Hippocampal formation (tissue), 2 donors: ENCODE measurements around the gene TRPM2.
"Not testable (repeated sequence)": the region's sequence is repeated elsewhere in the genome, so short reads cannot be mapped to it uniquely, and the experiment has no call there.

Experiments used
- DNase-seq, 2 donors: peaks; one replicate each; lab custom pipeline; 2025; lab: John Stamatoyannopoulos, UW

The TRPM2 gene

DNA sequence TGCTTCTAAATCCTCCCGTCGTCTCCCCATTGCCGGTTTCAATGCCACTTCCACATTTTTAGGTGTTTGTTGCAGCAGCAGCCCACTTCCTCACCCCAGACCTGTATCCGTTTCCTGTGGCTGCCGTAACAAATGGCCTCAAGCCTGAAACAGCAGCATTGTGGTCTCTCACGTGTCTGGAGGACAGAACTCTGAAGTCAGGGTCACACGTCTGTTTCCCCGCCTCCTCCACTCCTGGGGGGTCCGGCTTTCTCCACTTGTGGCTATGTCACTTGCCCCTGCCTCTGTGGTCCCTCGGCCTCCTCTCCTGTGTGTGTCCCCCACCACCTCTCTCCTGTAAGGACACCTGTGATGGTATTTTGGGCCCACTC lies 21.8 kb downstream of the TRPM2 start:
- no peak for DNase-seq

DNA sequence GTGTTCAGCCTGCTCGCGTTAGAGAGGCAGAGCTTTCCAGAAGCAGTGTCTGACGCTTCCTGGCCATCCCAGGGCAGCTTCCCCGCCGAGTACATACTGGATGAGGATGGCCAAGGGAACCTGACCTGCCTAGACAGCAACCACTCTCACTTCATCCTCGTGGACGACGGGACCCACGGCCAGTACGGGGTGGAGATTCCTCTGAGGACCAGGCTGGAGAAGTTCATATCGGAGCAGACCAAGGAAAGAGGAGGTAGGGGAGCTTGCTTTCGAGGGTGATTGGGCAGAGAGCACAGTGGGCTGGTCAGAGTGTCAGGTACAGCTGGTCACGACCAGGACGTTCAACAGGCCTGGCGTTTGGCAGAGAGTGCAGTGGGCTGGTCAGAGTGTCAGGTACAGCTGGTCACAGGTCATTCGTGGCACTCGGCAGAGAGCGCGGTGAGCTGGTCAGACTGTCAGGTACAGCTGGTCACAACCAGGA lies 22.4 kb downstream of the TRPM2 start:
- DNase-seq = no peak

DNA sequence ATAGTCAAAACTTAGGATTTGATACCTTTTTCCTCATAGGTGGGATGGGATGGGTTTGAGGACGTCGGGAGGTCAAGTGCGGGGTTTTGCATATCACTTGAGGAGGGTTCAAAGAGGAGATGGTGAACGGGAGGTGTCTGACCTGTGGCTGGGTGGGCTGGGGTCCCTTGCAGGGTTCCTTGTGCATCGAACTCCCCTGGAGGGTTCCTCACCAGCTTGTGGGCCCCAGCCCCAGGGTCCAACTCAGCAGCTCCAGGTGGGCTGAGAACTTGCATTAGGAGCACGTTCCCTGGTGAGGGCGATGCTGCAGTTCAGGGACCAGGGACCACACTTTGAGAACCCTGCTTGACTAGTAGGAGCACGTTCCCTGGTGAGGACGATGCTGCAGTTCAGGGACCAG lies 23.2 kb downstream of the TRPM2 start:
- DNase-seq = no peak

DNA sequence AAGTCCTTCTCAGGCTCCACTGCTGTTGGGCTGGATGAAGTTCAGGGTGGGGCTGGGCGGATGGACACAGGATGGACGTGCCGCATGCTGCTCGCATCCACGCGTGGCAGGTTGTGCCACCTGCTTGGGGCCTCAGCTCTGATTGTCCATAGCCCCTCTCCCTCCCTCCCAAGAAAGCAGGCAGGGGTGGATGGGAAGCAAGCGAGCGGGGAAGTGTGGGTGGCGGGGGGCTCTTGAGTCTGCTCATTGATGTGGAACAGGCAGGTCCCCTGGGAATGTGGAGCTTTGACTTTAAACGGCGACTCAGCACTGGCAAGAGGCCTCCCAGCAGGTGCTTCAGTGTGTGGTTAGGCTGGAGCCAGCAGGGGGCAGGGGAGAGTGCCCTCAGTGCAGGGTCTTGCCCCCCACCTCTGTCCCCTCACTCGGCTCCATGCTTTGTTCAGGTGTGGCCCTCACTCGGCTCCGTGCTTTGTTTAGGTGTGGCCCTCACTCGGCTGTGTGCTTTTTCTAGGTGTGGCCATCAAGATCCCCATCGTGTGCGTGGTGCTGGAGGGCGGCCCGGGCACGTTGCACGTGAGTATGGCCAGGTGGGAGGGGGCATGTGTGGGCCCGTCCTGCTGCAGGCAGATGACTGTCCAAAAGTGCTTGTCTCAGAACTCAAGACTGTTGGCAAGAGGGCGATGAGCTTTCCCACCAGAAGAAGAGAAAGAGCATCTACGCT lies 23.9 kb downstream of the TRPM2 start:
- DNase-seq = no peak

DNA sequence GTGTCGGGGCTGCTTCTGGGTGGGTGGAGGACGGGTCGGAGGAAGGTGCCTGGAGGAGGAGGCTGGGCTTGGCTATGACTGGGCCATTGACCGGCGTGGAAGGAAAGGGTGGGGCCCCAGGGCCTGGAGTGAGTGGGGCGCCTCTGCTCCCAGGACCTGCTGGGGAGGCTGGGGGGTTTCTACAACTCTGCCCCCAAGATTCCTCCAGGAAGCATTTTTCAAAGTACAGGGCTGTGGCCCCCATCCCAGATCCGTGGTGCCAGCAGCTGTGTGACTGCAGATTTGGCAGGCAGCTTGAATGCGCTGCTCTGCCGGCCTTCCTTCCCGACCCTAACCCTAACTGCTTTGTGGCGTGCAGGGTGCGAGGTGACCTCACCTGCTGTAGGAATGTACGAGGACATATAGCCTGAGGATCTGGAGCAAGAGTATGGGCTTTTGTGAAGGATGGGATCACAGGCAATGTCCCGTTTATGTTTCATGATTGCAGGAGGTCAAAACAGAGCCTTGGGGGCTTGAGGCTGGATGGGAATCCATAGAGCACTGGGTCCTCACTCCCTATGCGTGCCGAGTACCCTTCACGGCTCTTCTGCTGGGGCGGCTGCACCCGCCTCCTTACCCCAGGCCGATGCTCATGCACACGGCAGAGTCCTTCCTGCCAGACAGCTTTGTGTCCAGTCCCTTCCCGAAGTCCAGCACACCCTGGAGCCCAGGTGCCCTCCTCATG lies 24.7 kb downstream of the TRPM2 start:
- DNase-seq = no peak

DNA sequence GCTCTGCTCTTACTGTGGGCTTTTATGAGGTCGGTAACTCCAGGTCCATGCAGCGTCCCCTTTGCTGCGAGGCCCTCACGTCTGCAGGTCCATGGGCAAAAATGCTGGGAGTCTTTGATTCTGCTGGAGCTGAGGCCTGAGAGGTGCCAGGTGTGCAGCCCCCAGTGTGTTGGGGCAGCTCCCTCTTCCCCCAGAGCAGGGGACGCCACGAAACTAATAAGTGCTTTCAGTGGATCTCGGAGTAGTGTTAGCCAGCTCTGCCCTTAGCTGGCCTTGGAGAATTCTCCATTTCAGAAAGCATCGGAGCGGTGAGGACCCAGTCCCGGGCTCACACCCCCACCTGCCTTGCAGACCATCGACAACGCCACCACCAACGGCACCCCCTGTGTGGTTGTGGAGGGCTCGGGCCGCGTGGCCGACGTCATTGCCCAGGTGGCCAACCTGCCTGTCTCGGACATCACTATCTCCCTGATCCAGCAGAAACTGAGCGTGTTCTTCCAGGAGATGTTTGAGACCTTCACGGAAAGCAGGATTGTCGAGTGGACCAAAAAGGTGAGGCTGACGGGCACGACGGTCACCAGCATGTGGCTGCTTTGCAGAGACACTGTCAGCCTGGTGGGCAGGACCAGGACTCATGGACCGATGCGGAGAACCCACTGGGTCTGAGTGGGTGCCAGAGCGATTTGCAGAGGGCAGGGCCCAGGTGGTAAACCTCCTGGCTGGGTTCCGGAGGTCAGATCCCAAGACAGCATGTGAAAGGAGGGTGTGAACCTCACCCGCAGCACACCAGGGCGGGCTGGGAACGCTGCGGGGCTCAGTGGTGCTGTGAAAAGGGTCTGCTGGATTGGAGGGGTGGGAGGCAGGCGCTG lies 25.5 kb downstream of the TRPM2 start:
- no peak for DNase-seq

DNA sequence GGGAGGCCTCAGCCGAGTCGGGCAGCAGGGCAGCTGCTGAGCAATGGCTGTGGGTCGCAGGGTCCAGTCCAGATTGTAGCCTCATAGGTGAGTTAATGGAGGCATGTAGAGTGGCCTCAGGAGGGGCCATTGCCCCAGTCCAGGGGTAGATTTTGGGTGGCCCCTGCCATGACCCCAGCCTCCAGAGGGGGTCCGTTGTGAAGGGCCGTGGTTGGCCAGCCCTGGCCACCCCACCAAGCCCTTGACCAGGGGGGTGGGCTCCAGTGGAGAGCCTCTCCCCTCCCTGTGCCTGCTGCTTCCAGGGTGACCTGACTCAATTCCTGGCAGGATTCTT lies 26.1 kb downstream of the TRPM2 start:
- no peak for DNase-seq

DNA sequence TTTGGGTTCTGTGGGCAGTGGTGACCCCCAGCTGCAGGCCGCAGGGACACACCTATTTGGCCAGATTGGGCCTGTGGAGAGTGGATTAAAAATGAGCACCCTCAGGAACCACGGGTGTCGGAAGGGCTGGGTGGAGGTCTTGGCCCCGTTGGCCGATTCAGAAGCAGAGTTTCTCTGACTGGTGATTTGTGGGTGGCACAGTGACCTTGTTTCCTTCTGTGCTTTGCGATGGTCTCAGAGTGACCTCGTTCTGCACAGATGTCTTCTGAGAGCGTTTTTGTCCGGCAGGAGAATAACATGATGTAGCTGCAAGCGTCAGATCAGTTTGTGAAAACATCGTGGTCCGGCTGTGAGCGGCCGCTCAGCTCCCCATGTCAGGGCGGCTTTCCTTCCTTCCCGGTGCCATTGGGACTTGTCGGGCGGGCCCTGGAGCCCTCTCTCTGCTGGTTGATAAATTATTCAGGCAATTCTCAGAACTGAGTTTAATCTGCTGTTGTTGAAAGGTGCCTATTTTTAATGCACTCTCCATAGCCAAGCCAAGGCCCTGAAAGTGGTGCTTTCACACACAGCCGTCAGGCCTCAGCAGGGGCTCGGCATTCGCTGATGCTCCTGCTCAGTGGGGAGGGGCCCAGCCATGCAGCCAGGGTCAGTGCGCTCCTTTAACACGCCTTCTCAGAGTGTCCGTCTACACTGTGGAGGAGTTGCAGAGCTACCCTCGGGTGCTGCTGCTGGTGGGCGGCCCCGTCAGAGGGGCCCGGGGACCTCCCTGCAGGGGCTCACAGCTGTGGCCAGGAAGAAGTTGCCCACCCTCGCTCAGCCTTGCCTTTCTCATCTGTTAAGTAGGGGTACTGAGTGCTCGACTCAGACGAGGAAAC lies 26.8 kb downstream of the TRPM2 start:
- DNase-seq = no peak

DNA sequence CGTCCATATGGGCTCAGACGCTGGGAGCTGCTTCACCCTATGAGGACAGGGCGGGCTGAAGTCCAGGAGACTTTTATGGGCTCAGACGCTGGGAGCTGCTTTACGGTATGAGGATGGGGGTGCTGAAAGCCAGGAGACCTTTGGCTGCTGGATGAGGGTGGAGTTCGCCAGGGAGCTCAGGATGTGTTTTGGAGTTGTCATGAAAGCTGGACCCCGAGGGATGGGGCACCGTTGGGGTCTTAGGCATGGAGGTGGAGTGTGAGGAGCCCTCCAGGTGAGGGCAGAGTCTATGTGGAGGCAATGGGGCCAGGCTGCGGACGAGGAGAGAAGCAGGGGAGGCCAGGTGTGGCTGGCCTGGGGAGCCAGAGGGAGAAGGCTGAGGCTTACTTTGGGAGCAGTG lies 27.5 kb downstream of the TRPM2 start:
- DNase-seq = no peak

DNA sequence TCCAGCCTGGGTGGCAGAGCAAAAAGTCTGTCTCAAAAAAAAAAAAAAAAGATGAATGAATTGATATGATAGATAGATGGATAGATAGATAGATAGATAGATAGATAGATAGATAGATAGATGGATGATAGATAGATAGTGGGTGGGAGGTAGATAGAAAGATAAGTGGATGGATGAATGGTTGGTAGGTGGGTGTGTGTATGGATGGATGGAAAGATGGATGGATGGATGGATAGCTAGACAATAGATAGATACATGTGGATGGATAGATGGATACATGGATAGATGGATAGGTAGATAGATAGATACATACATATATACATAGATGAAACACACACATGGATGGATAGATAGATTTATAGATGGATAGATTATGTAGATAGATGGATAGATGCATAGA lies 28.5 kb downstream of the TRPM2 start:
- no peak for DNase-seq

DNA sequence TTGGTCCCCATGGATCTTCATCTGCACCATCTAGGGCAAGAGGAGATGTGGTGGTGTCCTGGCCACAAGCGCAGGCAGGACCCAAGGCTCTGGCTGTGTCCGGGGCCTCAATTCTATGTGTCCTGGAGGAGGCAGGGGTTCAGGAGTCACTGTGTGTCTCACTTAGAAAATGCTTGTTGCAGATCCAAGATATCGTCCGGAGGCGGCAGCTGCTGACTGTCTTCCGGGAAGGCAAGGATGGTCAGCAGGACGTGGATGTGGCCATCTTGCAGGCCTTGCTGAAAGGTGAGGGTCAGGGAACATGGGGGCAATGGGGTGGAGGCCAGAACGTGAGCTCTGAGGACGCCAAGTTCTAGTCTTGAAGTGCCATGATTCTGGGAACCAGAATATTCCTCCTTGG lies 29.1 kb downstream of the TRPM2 start:
- no peak for DNase-seq

DNA sequence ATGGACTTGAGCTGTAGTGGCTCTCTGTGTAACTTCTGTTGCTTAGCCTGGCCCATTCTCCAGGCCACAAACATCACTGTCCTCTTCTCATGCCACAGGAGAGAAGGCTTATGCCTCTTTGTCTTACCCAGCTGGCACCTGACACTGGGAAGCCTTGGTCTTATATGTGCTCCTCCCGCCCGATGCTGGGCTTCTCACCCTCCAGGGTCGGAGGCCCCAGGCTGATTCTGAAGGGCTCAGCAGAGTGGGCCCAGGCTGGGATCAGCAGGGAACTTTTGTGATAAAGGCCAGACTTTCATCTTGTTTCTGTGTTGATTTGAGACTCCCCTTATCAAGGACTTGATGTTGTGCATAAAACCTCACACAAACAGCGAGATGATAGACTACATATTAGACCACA lies 29.8 kb downstream of the TRPM2 start:
- DNase-seq = no peak

DNA sequence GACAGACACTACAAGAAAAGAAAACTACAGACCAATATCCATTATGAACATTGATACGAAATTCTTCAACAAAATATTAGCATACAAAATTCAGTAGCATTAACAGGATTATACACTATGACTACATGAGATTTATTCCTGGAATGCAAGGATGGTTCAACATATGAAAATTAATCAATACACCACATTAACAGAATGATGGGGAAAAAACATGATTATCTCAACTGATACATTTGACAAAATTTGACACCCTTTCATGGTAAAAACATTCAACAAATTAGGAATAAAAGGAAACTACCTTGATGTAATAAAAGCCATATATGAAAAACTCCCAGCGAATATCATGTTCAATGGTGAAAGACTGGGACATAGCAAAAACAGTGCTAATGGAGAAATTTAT lies 31.5 kb downstream of the TRPM2 start:
- DNase-seq = no peak

DNA sequence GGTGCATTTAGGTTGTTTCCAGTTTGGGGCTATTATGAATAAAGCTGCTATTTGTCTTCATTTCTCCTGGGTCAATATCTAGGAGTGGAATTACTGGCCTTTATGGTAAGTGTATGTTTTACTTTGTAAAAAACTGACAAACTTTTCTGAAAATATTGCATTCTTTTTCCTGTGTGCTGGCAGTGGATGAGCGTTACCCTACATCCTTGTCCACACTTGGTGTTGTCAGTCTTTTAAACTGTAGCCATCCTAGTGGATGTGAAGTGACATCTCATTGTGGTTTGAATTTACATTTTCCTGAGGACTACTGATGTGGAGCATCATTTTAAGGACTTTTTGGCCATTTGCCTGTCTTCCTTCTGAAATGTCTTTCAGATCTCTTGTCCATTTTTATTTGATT lies 35.9 kb downstream of the TRPM2 start:
- DNase-seq = no peak

DNA sequence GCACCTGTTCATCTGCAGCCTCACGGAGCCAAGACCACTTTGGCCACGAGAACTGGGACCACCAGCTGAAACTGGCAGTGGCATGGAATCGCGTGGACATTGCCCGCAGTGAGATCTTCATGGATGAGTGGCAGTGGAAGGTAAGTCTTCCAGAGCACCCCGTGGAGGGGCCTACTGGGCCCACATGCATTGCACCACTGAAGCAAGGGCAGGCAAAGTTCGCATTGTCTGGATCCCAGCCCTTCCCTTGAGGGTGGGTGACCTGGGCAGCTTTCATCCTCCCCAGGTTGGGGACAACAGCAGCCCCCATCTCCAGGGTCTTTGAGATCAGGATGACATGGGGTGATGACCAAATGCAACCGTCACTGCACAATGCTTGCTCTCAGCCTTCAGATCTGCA lies 37.5 kb downstream of the TRPM2 start:
- DNase-seq = no peak

DNA sequence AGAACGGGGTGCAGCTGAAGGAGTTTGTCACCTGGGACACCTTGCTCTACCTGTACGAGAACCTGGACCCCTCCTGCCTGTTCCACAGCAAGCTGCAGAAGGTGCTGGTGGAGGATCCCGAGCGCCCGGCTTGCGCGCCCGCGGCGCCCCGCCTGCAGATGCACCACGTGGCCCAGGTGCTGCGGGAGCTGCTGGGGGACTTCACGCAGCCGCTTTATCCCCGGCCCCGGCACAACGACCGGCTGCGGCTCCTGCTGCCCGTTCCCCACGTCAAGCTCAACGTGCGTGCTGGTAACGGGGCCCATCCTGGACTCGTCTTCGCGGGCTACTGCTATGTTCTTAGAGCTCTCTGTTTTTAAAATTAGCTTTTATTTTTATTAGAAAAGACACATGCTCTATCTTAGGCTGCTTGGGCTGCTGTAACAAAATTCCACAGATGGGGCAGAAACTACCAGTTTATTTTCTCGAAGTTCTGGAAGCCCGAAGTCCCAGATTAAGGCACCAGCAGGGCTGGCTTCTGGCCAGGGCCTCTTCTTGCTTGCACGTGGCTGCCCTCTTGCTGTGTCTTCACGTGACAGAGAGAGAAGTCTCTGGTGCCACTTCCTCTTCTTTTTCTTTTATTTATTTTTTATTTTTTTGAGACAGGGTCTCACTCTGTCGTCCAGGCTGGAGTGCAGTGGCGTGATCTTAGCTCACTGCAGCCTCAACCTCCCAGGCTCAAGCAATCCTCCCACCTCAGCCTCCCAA lies 38.1 kb downstream of the TRPM2 start:
- no peak for DNase-seq

DNA sequence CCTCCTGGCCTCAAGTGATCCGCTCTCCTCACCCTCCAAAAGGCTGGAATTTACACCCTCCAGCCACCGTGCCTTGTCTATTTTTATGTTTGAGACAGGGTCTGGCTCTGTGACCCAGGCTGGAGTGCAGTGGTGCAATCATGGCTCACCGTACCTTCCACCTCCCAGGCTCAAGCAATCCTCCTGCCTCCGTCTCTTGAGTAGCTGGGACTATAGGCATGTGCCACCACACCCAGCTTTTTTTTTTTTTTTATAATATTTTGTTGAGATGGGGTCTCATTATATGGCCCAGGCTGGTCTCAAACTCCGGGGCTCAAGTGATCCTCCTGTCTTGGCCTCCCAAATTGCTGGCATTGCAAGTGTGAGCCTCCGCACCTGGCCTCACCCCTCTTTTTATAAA lies 38.8 kb downstream of the TRPM2 start:
- DNase-seq = no peak

DNA sequence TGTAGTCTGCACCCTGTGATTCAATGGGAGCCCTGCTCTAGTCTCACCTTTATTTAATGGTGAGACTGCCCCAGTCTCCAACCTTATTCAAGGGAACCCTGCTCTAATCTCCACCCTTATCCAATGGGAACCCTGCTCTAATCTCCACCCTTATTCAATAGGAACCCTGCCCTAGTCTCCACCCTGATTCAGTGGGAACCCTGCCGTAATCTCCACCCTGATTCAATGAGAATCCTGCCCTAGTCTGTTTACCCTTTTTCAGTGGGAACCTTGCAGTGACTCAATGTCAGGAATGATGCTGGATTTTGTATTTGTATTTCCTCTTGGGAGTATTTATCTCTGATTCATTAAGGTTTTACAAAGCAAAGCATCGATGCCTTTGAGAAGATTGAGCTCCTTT lies 39.5 kb downstream of the TRPM2 start:
- DNase-seq = no peak

DNA sequence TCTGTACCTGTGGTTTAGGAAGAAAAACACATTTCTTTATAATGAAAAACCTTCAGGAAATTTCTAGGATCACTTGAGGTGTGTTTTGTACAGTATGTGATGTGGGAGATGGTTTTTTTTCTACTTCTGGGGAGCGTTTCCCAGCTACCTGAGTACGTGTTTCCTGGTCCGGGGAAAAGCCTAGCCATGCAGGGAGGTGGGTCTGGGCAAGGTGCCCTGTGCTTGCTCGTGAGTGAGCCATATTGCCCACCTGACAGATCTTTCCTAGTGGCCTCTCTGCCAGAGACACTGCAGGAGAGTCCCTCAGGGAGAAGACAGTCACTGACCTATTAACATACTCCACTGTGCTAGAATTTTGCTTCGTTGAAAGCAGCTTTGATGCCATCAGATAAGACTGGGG lies 41.3 kb downstream of the TRPM2 start:
- DNase-seq = no peak

DNA sequence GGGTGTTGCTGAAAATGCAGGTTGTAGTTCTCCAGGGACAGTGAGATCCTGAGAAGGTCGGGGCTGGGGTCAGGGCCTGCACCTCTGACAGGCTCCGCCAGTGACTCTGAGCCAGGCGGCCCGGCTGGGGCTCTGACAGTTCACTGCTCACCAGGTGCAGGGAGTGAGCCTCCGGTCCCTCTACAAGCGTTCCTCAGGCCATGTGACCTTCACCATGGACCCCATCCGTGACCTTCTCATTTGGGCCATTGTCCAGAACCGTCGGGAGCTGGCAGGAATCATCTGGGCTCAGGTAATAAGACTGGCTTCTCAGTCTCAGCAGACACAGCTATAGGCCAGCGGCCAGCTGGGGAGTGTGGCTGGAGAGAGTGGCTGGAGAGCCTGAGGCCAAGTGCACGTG lies 41.8 kb downstream of the TRPM2 start:
- no peak for DNase-seq

DNA sequence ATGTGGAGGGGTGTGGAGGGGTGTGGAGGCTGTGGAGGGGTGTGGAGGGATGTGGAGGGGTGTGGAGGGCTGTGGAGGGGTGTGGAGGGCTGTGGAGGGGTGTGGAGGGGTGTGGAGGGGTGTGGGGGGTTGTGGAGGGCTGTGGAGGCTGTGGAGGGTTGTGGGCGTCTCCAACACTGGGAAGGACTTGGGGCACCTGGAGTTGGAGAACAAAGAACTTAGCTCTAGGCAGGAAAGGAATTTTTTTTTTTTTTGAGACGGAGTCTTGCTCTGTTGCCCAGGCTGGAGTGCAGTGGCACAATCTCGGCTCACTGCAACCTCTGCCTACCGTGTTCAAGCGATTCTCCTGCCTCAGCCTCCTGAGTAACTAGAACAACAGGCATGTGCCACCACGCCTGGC lies 43.4 kb downstream of the TRPM2 start:
- DNase-seq = not testable (repeated sequence)
